Ishikawa (cell line): ENCODE measurements around the gene S100A2.

Source experiments
- CEBPB ChIP-seq: IDR thresholded peaks from 2 replicates; pipeline ENCODE4 v1.6.1; 2012
- CREB1 ChIP-seq: IDR thresholded peaks from 2 replicates; pipeline ENCODE4 v1.6.1; 2012; ENCODE audit warnings: low read depth
- EGR1 ChIP-seq: IDR thresholded peaks from 2 replicates; pipeline ENCODE4 v1.6.1; 2012
- EP300 ChIP-seq: IDR thresholded peaks from 2 replicates; pipeline ENCODE4 v1.6.1; 2012; ENCODE audit warnings: borderline replicate concordance
- FOXM1 ChIP-seq: IDR thresholded peaks from 2 replicates; pipeline ENCODE4 v1.6.1; 2012; ENCODE audit warnings: low read depth, borderline replicate concordance
- MAX ChIP-seq: IDR thresholded peaks from 2 replicates; pipeline ENCODE4 v1.6.1; 2012
- NFIC ChIP-seq: IDR thresholded peaks from 2 replicates; pipeline ENCODE4 v1.6.1; 2012
- RAD21 ChIP-seq: IDR thresholded peaks from 2 replicates; pipeline ENCODE4 v1.6.1; 2012; ENCODE audit warnings: low read depth
- REST ChIP-seq: IDR thresholded peaks from 2 replicates; pipeline ENCODE4 v1.6.1; 2012; ENCODE audit warnings: low read depth, mild to moderate bottlenecking
- TAF1 ChIP-seq: IDR thresholded peaks from 2 replicates; pipeline ENCODE4 v1.6.1; 2012; ENCODE audit warnings: low read depth, mild to moderate bottlenecking
- TCF12 ChIP-seq: IDR thresholded peaks from 2 replicates; pipeline ENCODE4 v1.6.1; 2012; ENCODE audit warnings: low read depth
- TEAD4 ChIP-seq: IDR thresholded peaks from 2 replicates; pipeline ENCODE4 v1.6.1; 2012
- YY1 ChIP-seq: IDR thresholded peaks from 2 replicates; pipeline ENCODE4 v1.6.1; 2012; ENCODE audit warnings: low read depth
- ZBTB7A ChIP-seq: IDR thresholded peaks from 2 replicates; pipeline ENCODE4 v1.6.1; 2012; ENCODE audit warnings: low read depth
- TF ChIP-seq, protein P1 (sequence below): IDR thresholded peaks from 2 replicates; pipeline ENCODE4 v1.6.1; 2012

S100A2 gene

DNA sequence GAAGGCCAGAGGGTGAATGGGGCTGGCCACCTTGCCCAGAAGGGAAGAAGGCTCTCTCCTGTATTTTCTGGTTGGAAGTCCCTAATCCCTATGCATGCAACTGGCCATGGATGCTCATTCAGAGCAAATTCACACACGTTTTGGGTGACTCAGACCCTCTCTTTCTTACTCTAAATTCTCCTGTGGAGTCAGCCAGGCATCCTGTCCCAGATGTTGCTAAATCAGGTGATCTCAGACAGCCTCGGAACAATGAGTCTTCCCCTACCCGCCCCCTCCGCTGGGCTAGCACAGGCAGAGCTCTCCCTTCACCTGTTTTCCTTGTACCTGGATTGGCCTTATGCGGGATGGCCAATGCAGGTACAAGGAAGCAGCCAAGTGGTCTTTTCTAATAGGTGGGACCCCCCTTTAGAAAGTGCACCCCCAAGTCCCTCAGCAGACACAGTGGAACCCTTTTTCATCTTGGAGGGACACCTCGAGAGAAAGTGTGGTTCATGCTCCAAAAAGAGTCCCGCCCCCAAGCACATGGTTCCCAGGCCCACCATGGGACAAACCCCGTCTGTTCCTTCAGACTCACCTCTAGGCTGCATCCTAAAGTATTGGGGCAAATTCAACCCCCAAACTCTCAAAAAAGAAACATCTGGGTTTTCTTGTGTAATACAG lies 38.5 kb downstream of the S100A2 start:
- TF ChIP-seq EGR1 = no peak
- TF ChIP-seq CREB1 = no peak
- TF ChIP-seq TAF1 = no peak
- TF ChIP-seq TEAD4 = no peak
- no peak for TF ChIP-seq EP300
- no peak for TF ChIP-seq MAX
- no peak for TF ChIP-seq CEBPB
- TF ChIP-seq, protein P1, sequence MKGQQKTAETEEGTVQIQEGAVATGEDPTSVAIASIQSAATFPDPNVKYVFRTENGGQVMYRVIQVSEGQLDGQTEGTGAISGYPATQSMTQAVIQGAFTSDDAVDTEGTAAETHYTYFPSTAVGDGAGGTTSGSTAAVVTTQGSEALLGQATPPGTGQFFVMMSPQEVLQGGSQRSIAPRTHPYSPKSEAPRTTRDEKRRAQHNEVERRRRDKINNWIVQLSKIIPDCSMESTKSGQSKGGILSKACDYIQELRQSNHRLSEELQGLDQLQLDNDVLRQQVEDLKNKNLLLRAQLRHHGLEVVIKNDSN = no peak
- TF ChIP-seq TCF12 = no peak
- TF ChIP-seq NFIC = no peak
- no peak for TF ChIP-seq YY1
- no peak for TF ChIP-seq ZBTB7A
- no peak for TF ChIP-seq RAD21
- TF ChIP-seq REST = no peak
- TF ChIP-seq FOXM1 = no peak

GRCh38 chr1:153526132-153526543 lies 39.5 kb downstream of the S100A2 start:
- TF ChIP-seq RAD21 (no peak), TAF1 (no peak), ZBTB7A (no peak), TCF12 (no peak), FOXM1 (no peak), MAX (no peak), TEAD4 (no peak), YY1 (no peak)
- TF ChIP-seq, protein P1 = no peak

GRCh38 chr1:153525088-153525728 lies 40.4 kb downstream of the S100A2 start:
- TF ChIP-seq, protein P1 = no peak
- TF ChIP-seq CREB1 (no peak), NFIC (no peak), EP300 (no peak), ZBTB7A (no peak), TAF1 (no peak), YY1 (no peak), CEBPB (no peak), FOXM1 (no peak), RAD21 (no peak), MAX (no peak), REST (no peak), TCF12 (no peak), TEAD4 (no peak), EGR1 (no peak)

DNA sequence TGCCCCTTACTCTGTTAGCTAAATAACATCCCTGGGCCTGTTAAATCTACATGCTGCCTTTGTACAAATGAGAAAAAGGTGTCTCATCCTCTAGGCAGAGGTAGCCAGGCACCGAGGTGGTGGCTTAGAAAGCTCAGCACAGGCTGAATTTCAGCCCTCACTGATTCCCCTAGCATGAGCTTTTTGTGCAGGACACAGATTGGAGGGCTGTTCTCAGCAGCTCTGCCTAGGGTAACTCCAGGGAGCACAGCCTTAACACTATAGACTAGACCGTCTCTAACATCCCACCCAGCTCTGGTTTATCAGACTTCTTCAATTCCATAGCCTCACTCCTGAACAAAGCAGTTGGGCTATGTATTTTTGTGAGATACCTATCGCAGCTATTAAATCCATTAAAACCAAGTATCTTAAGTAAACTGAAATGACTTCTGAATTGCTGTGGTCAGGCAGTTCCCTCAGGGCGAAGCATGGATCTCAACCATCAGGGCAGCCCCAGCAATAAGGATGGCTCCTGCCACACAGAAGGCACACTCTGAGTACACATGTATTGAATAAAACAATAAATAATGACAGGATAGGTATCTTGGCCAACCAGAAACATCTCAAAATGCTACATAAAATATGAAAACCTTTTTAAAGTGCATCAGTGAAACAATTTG lies 44.7 kb downstream of the S100A2 start:
- TF ChIP-seq ZBTB7A = no peak
- TF ChIP-seq YY1 = no peak
- no peak for TF ChIP-seq EP300
- no peak for TF ChIP-seq TEAD4
- TF ChIP-seq, protein P1 = no peak
- no peak for TF ChIP-seq RAD21
- no peak for TF ChIP-seq FOXM1
- TF ChIP-seq CEBPB = no peak
